CD14-positive monocyte (primary cell): ENCODE data around the gene XPOT. TPM values are rescaled to one million over a fixed set of nuclear protein-coding genes. Genes with fewer than 3 reads are reported as not detected.

Experiments used
- DNase-seq, 3 donors: peaks; one replicate each; pipeline ENCODE4 v3.0.0-alpha.2; 2011 to 2022
- H2AFZ ChIP-seq: 2 replicates; pipeline ENCODE4 v1.6.0; 2012; ENCODE audit warnings: mild to moderate bottlenecking, low read depth, low read length, inconsistent platforms; ENCODE audit not compliant: insufficient read depth, poor library complexity, severe bottlenecking
- H3K27ac ChIP-seq, 2 donors: 1 replicate in 1 of 2; 2 replicates in 1 of 2; pipeline ENCODE4 v1.5.1; 2012 to 2013; ENCODE audit warnings: low read length in 2 of 2, control low read depth in 1 of 2, inconsistent platforms in 1 of 2, low read depth in 1 of 2, mild to moderate bottlenecking in 1 of 2
- H3K27me3 ChIP-seq, 2 donors: one replicate each; pipeline versions ENCODE4 v1.6.0 to v1.6.1; 2011 to 2013; ENCODE audit warnings: low read length in 2 of 2; ENCODE audit not compliant: control insufficient read depth in 2 of 2, insufficient read depth in 2 of 2
- H3K36me3 ChIP-seq, 2 donors: replicated peaks in 1 of 2; 1 replicate in 1 of 2; 2 replicates in 1 of 2; pipeline versions ENCODE4 v1.5.1 to v1.6.1; 2012 to 2013; ENCODE audit warnings: low read length in 2 of 2, control low read depth in 1 of 2, inconsistent platforms in 1 of 2, mild to moderate bottlenecking in 1 of 2; ENCODE audit not compliant: insufficient read depth in 2 of 2, control insufficient read depth in 1 of 2
- H3K4me1 ChIP-seq, 2 donors: 1 replicate in 1 of 2; 2 replicates in 1 of 2; pipeline versions ENCODE4 v1.5.1 to v1.6.1; 2012 to 2013; ENCODE audit warnings: low read length in 2 of 2, control low read depth in 1 of 2, inconsistent platforms in 1 of 2, mild to moderate bottlenecking in 1 of 2, moderate library complexity in 1 of 2; ENCODE audit not compliant: insufficient read depth in 2 of 2, control insufficient read depth in 1 of 2
- H3K4me2 ChIP-seq: replicated peaks from 2 replicates; pipeline ENCODE3; 2012; ENCODE audit warnings: low read length, moderate library complexity, mild to moderate bottlenecking; ENCODE audit not compliant: poor library complexity, severe bottlenecking; ENCODE audit errors: extremely low read depth
- H3K4me3 ChIP-seq, 3 experiments: fragments of 200-600 bp in 1 of 3; sonication (generic) in 1 of 3; replicated peaks in 1 of 3; 1 replicate in 2 of 3; 2 replicates in 1 of 3; pipeline ENCODE4 v1.5.1; 2011 to 2013; ENCODE audit warnings: low read length in 3 of 3, mild to moderate bottlenecking in 3 of 3, control low read depth in 2 of 3, low read depth in 2 of 3, inconsistent platforms in 1 of 3, moderate library complexity in 1 of 3
- H3K79me2 ChIP-seq: 2 replicates; pipeline ENCODE4 v1.6.0; 2012; ENCODE audit warnings: mild to moderate bottlenecking, control low read depth, inconsistent platforms, low read length, moderate library complexity; ENCODE audit not compliant: insufficient read depth
- H3K9ac ChIP-seq: 2 replicates; pipeline ENCODE4 v1.6.0; 2017; ENCODE audit warnings: low read length, mild to moderate bottlenecking; ENCODE audit not compliant: insufficient read depth, poor library complexity, severe bottlenecking
- H3K9me3 ChIP-seq, 2 donors: replicated peaks in 1 of 2; 1 replicate in 1 of 2; 2 replicates in 1 of 2; pipeline versions ENCODE4 v1.5.1 to v1.6.1; 2012 to 2013; ENCODE audit warnings: low read length in 2 of 2, control low read depth in 1 of 2; ENCODE audit not compliant: control insufficient read depth in 1 of 2, insufficient read depth in 1 of 2
- H4K20me1 ChIP-seq: 2 replicates; pipeline ENCODE4 v1.6.0; 2012; ENCODE audit warnings: mild to moderate bottlenecking, low read length, control low read depth, moderate library complexity; ENCODE audit not compliant: insufficient read depth
- H3K27ac Mint-ChIP-seq, 7 donors: one replicate each; pipeline ENCODE4 v1.8.0; 2020; ENCODE audit warnings: mild to moderate bottlenecking in 7 of 7, mixed read lengths in 7 of 7, moderate library complexity in 6 of 7, inconsistent platforms in 2 of 7
- H3K27me3 Mint-ChIP-seq, 3 donors: one replicate each; pipeline ENCODE4 v1.8.0; 2021 to 2022; ENCODE audit warnings: low read depth in 3 of 3, mild to moderate bottlenecking in 3 of 3, mixed read lengths in 3 of 3, moderate library complexity in 3 of 3, inconsistent platforms in 1 of 3
- H3K36me3 Mint-ChIP-seq, 2 donors: one replicate each; pipeline ENCODE4 v1.8.0; 2020; ENCODE audit warnings: mixed read lengths in 2 of 2, inconsistent platforms in 1 of 2, mild to moderate bottlenecking in 1 of 2
- H3K4me1 Mint-ChIP-seq: one replicate; pipeline ENCODE4 v1.8.0; 2020; ENCODE audit warnings: mild to moderate bottlenecking, mixed read lengths
- H3K4me3 Mint-ChIP-seq, 2 donors: one replicate each; pipeline ENCODE4 v1.8.0; 2020; ENCODE audit warnings: mild to moderate bottlenecking in 2 of 2, mixed read lengths in 2 of 2, moderate library complexity in 1 of 2
- H3K9me3 Mint-ChIP-seq, 7 donors: one replicate each; pipeline ENCODE4 v1.8.0; 2020 to 2022; ENCODE audit warnings: mixed read lengths in 7 of 7, mild to moderate bottlenecking in 6 of 7, moderate library complexity in 6 of 7, inconsistent platforms in 2 of 7
- CTCF ChIP-seq: fragments of 200-600 bp; IDR thresholded peaks from one replicate; pipeline ENCODE4 v1.8.0; 2022; ENCODE audit warnings: antibody characterized with exemption, mild to moderate bottlenecking
- WGBS: methylation state at CpG from one replicate; pipeline ENCODE4 v1.1.5; 2013; ENCODE audit warnings: missing lambda C conversion rate; ENCODE audit not compliant: insufficient coverage; 5-methylcytosine and 5-hydroxymethylcytosine counted together
- intact Hi-C, 2 donors: fragments of 100-400 bp; cut with micrococcal nuclease; formaldehyde crosslinking; loops; one replicate each; pipeline versions ENCODE4 v1.15.0 to v1.15.1; 2023
- polyA plus RNA-seq, 3 donors: library from polyadenylated mRNA; depleted of rRNA in 1 of 3; unstranded in 2 of 3; stranded (reverse) in 1 of 3; fragments of 300-500 nt in 2 of 3; fragments of >200 nt in 1 of 3; fragmentation: Illumina TruSeq in 2 of 3; gene quantifications; 1 replicate in 2 of 3; 2 replicates in 1 of 3; pipeline ENCODE4 v1.2.3, GENCODE V29; 2012 to 2021

XPOT gene
- polyA plus RNA-seq, 3 donors = 18.3 to 19.9 (median 19.3) TPM

- Histone ChIP-seq H3K9me3 (no peaks in the 10 kb centered on the region), H3K79me2 (peaks cover 94% of the 10 kb centered on the region), H3K9ac (no peak overlapping the region), H4K20me1 (peaks cover 59% of the 10 kb centered on the region), H3K27me3 (no peaks in the 10 kb centered on the region), H3K4me2 (no peak overlapping the region), H3K36me3 (peaks cover 7 to 28% of the 10 kb centered on the region in 2 donors), H2AFZ (no peak overlapping the region), H3K4me1 (peaks cover 23 to 34% of the 10 kb centered on the region in 2 donors), H3K4me3 (no peak overlapping the region), H3K27ac (no peak overlapping the region)
- intact Hi-C loops = loop anchor here (10.0 kb wide), 2 partner anchors 51 to 169 kb away; partner anchors contain the start of gene XPOT (in 1 of the 2)
- H3K9me3 Mint-ChIP-seq = no peaks in the 10 kb centered on the region
- DNase-seq = no peak
- WGBS = no CpG with 5 or more reads among the region's 1 CpG
- H3K27ac Mint-ChIP-seq = peak overlapping the region in 3 of 7 donors; percentile 20 to 87 (median 21)
- no peaks in the 10 kb centered on the region for H3K27me3 Mint-ChIP-seq
- no peak for TF ChIP-seq CTCF
- peaks cover 16 to 31% of the 10 kb centered on the region in 2 donors for H3K36me3 Mint-ChIP-seq
- peaks cover 38% of the 10 kb centered on the region for H3K4me1 Mint-ChIP-seq
- no peak overlapping the region for H3K4me3 Mint-ChIP-seq
Observed at GRCh38 chr12:64455506-64455905, 51.3 kb downstream of the XPOT start.

- Histone ChIP-seq H3K4me2 (no peak overlapping the region), H3K27ac (peak overlapping the region in 1 of 2 donors; percentile 60), H3K9ac (no peak overlapping the region)
Observed at GRCh38 chr12:64456119-64456518, 51.9 kb downstream of the XPOT start.

More at GRCh38 chr12:64456119-64456518, 51.9 kb downstream of the XPOT start:
- H4K20me1 ChIP-seq = peaks cover 59% of the 10 kb centered on the region
- DNase-seq = no peak
- no peak overlapping the region for H3K4me3 Mint-ChIP-seq
- intact Hi-C loops = loop anchor here (10.0 kb wide), 2 partner anchors 51 to 169 kb away; partner anchors contain the start of gene XPOT (in 1 of the 2)
- H3K27ac Mint-ChIP-seq = peak overlapping the region in 5 of 7 donors; percentile 4 to 87 (median 58)
- no peaks in the 10 kb centered on the region for H3K9me3 Mint-ChIP-seq
- no peak overlapping the region for H3K4me3 ChIP-seq
- peaks cover 33% of the 10 kb centered on the region for H3K4me1 Mint-ChIP-seq
- no peak for TF ChIP-seq CTCF
- peaks cover 18 to 36% of the 10 kb centered on the region in 2 donors for H3K36me3 Mint-ChIP-seq
- H2AFZ ChIP-seq = no peak overlapping the region
- H3K27me3 Mint-ChIP-seq = peaks cover 0 to 2% (median 0%) of the 10 kb centered on the region in 3 donors
- no peaks in the 10 kb centered on the region for H3K27me3 ChIP-seq
- H3K9me3 ChIP-seq = no peaks in the 10 kb centered on the region
- peaks cover 95% of the 10 kb centered on the region for H3K79me2 ChIP-seq
- H3K36me3 ChIP-seq = peaks cover 9 to 33% of the 10 kb centered on the region in 2 donors
- peaks cover 22 to 30% of the 10 kb centered on the region in 2 donors for H3K4me1 ChIP-seq
